ENCODE results near the gene CPT1B.

DNA sequence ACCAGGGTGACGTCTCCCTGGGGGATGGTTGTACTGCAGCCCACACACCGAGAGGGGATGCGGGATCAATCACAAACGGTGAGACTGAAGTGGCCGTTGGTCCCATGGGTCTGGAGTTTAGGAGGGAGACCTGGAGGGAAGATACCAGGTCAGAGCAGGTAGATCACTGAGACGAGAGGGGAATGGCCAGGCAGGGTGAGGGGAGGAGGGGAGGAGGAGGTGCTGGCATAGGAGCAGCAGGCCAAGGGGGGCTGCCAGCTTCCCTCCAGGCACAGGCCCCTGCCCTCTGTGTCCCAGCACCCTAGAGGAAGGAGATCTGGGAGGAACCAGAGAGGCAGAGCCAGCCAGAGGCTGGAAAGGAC lies 29.4 kb upstream of the CPT1B start:
- TF ChIP-seq POLR2A (IDR thresholded peaks at IDR 0.05; ENCODE audit: control extremely low read depth in 1 of 2, low read depth in 2 of 2, low read length in 2 of 2), result no peak
- TF ChIP-seq, protein P1, sequence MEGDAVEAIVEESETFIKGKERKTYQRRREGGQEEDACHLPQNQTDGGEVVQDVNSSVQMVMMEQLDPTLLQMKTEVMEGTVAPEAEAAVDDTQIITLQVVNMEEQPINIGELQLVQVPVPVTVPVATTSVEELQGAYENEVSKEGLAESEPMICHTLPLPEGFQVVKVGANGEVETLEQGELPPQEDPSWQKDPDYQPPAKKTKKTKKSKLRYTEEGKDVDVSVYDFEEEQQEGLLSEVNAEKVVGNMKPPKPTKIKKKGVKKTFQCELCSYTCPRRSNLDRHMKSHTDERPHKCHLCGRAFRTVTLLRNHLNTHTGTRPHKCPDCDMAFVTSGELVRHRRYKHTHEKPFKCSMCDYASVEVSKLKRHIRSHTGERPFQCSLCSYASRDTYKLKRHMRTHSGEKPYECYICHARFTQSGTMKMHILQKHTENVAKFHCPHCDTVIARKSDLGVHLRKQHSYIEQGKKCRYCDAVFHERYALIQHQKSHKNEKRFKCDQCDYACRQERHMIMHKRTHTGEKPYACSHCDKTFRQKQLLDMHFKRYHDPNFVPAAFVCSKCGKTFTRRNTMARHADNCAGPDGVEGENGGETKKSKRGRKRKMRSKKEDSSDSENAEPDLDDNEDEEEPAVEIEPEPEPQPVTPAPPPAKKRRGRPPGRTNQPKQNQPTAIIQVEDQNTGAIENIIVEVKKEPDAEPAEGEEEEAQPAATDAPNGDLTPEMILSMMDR (IDR thresholded peaks at IDR 0.05; ENCODE audit: control extremely low read depth in 1 of 3, insufficient read depth in 1 of 3, low read depth in 1 of 3, low read length in 3 of 3), result no peak
- no peak for TF ChIP-seq CREB1 (IDR thresholded peaks at IDR 0.05)
- no peak for TF ChIP-seq POLR2AphosphoS5 (IDR thresholded peaks at IDR 0.05; ENCODE audit: low read depth, low read length)
- no peak for TF ChIP-seq EP300 (IDR thresholded peaks at IDR 0.05; ENCODE audit: borderline replicate concordance in 1 of 2, low read depth in 2 of 2, low read length in 2 of 2)
- TF ChIP-seq RFX5 (IDR thresholded peaks at IDR 0.05; ENCODE audit: borderline replicate concordance, low read depth, low read length), result no peak
- no peak for TF ChIP-seq BRCA1 (IDR thresholded peaks at IDR 0.05; ENCODE audit: low read depth, low read length)
- TF ChIP-seq SRF (IDR thresholded peaks at IDR 0.05; ENCODE audit: low read depth, low read length), result no peak
- no peak for TF ChIP-seq EZH2 (IDR thresholded peaks at IDR 0.05; ENCODE audit: low read depth, low read length, severe bottlenecking)
- TF ChIP-seq BACH1 (IDR thresholded peaks at IDR 0.05; ENCODE audit: low read length), result no peak
- TF ChIP-seq RNF2 (IDR thresholded peaks at IDR 0.05; ENCODE audit: borderline replicate concordance, low read depth, low read length, missing control alignments, poor library complexity, severe bottlenecking), result no peak
- TF ChIP-seq HDAC2 (IDR thresholded peaks at IDR 0.05; ENCODE audit: borderline replicate concordance in 1 of 2, low read depth in 2 of 2, low read length in 2 of 2), result no peak
- no peak for TF ChIP-seq CBX8 (IDR thresholded peaks at IDR 0.05; ENCODE audit: borderline replicate concordance, low read depth, low read length)
